ENCODE results near the gene RNASE8.
"Not testable (repeated sequence)": the region's sequence is repeated elsewhere in the genome, so short reads cannot be mapped to it uniquely, and the experiment has no call there.

Gene RNASE8

DNA sequence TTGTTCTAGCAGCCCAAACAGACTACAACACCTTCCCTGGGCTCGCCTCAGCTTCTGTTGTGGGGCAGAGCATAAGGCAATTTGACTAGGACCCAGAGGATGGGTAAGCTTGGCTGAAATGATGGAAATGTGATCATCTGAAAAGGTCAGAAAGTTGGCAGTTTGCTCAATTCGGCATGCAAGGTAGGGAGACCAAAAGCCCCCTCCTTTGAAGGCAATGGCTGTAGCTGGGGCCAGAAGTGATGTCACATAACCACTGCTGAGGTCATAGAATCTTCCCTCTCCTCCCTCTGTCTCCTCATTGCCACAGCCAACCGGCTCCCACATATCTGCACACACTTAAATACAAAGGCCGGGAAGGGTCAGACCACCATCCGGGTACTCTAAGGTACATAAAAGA is 27.7 kb upstream of the RNASE8 start, which contains the start of gene TPPP2:
TPPP2 (plus strand) TSS at position 301 of the 400 bp plus-strand sequence. CDS start 365 bp downstream, outside the sequence.
- no peak for DNase-seq (ENCODE audit: low read depth)

DNA sequence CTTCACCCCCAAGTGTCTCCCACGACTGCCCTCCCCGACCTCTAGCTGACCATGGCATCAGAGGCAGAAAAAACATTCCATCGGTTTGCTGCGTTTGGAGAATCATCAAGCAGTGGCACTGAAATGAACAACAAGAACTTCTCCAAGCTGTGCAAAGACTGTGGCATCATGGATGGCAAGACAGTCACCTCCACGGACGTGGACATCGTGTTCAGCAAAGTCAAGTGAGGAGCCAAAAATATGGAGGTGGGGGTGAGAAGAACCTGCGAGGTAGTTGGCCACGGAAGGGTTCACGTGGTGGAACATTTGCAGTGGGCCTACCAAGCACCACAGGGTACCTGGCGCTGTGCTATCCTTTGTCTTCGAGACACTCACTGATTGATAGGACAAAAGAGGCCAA is 27.1 kb upstream of the RNASE8 start:
- DNase-seq (ENCODE audit: low read depth): no peak

DNA sequence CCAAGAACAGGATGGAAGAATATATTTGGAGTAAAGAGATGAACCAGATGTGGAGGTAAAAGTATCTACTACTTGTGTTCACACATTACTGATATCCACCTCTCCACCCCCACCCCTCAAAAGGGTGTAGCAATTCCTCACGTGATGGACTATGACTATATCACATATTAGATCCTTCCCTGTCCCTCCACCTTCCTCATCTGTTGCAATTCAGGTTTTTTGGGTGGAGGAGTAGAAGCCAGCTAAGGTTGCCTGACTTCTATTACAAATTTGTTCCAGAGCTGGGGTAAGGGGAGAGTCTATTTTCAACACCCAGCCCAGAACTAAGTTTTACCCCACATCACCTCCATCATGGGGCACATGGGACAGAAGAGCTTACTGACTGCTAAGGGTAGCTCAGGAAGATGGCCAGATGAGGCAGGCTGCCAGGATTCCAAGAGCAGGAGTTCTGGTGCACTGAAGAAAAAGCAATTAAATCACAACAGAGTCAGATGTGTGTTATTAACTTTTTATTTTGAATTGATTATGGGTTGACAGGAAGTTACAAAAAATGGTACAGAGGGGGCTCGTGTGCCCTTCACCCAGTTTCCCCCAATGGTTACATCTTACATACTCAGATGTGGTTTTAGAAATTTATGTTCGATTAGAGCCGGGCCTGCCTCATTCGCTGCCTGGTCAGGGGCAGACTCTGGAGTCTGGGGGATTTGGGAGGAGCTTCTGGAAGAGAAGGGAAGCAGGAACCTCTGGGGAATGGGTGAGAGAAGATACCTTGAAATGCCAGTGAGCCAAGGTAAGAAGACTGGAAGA is 25.1 kb upstream of the RNASE8 start:
- DNase-seq (ENCODE audit: low read depth): no peak

DNA sequence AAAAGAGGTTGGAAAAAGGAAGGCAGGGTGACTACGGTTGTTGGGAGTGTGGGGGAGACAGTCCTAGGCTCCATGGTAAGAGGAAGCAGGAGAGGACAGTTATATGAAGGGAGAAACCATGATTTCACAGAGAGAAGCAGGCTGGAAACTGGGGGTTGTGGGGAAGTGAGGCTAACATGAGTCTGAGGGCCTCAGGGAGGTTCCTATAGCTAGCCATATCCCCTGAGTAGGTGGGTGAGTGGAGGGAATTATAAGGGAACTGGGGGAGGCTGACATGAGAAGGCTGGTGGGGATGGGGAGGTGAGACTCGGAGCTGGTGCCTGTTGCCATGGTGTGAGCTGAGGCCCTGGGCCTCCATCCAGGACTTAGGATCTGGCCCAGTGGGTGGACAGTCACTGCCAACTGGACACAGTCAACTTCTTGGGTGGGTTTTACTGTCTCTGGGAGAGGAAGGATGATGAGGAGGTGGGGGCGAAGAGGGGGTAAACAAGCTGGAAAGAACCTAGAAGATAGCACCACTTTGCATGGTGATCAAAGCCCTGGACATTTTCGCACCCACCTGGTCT is 24.4 kb upstream of the RNASE8 start:
- DNase-seq (ENCODE audit: low read depth): no peak

DNA sequence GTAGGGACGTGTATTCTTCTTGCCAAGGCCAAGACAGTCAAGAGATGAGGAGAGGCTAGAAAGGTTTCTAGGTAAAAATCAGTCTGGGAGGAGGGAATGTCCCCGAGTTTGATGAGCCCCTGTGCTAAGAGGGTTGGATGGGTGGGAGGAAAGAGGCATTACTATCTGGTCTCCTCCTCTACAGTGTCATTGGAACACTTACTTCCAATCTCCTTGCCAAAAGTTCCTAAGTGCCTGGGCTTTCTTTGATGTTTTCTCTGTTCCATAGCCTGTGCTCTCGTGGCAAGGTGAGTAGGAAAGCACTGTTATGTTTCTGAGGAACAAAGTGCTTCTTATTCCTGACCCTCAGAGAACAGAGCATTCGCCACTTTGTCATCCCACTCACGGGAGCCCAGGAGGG is 22.9 kb upstream of the RNASE8 start, which contains the start of gene RNASE13:
RNASE13 (minus strand) TSS at position 101 of the 400 bp plus-strand sequence. CDS start 519 bp downstream, outside the sequence.
- DNase-seq (ENCODE audit: low read depth): no peak

DNA sequence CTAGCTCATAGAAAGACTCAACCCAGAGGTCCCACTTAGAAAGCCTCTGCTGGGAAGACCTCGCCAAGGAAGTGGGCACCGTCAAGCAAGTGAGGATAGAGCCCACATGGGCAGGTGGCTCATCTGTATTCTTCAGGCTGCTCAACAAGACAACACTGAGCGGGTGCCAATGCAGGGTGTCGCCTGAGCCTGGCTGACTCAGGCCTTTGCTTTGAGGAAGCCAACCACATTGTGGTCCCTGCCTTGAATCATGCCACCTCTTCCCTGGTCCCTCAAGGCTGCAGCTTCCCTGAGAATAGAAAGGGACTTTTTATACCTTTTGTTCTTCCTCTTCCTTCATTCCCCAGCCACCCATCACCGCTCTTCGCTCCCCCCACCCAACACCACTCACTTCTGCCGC is 20.9 kb upstream of the RNASE8 start:
- no peak for DNase-seq (ENCODE audit: low read depth)

DNA sequence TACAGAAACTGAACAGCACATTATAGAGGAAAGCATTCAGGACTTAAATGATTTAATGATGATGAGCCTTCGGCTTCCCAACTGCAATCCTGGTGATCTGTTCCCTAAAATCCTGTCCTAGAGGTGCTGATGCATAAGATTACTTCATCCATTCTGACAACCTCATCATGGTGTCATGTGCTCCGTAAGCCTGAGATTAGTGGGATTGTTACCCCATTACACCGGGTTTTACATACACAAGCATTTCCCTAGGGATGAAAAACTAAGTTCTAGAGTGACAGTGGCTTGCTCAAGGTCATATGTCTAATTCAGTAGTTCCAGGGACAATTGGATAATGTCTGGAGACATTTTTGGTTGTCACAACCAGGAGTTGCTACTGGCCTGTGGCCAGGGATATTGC is 20.5 kb upstream of the RNASE8 start:
- DNase-seq (ENCODE audit: low read depth): no peak

DNA sequence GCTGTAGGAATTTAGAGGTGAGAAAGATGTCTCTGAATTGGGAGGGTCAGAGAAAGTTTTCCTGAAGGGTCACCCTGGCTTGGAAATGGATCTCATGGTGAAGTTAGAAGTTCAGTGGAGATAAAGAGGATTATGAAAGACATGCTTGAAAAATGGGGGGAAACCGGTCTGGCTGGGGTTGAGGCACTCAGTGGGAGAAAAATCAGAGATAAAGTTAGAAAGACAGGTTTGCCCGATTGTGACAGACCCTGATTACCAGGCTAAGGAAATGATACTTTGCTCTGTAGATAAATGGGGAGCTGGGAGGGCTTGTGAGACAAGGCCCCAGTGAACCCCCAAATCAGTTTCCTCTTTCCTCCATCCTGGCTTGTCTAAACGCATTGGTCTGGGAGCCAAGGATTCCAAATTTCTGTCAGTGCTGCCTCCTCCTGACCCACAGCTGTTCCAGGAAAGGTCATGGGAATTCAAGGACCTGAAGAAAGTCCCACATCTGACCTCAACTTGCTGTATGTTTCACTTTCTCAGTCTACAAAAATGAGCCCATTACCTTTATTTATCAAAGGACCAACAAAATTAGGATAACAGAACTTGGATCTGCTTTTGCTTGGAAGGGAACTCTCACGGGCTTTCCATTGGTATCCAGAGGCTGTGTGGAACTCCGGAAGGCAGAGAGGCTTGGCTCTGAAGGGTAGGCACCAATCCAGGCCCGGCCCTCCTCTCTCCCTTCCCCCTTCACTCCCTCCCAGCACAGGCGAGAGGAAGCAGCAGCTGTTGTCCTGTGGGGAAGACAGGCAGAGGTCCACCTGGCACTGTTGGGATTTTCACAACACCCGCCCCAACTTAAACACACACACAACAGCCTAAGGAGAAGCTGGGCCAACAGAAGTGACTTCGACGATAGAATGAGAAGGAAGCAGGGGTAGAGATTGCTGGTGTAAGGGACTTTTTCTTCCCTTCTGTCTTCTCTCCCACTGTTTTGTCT is 18.9 kb upstream of the RNASE8 start:
- DNase-seq (ENCODE audit: low read depth): no peak

DNA sequence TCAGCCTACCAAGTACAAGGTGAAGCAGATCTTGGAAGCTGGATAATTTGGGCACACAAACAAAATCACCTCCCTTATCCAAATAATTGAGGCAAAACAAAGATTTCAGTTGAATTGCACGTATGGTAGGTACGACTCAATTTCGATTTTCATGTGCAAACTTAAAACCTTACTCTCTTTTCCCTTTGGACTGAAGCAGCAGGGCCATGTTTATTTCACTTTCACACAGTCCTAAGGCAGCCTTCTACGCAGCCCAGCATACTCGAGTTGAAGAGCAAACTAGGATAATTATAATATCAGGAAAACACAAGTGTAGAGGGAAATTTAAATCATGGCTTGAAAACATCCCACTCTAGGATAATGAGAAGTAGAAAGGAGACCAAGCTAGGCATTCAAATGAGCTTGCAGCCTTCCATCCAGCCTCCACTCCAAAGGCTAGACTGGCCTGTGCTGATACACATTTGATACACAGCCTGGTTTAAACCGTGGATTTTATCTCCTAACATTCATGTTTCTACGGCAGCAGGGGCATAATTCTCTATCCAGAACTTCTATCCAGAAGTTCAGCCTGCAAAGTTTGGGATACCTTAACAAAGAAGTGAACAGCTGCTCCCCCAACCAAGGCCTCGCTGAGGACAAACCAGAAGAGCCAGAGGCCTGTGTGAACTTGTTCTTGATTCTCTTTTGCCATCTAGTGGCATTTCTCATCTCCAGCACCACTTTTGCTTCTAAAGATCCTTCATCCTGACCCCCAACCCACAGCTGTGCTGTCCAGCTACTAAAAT is 17.8 kb upstream of the RNASE8 start:
- no peak for DNase-seq (ENCODE audit: low read depth)

DNA sequence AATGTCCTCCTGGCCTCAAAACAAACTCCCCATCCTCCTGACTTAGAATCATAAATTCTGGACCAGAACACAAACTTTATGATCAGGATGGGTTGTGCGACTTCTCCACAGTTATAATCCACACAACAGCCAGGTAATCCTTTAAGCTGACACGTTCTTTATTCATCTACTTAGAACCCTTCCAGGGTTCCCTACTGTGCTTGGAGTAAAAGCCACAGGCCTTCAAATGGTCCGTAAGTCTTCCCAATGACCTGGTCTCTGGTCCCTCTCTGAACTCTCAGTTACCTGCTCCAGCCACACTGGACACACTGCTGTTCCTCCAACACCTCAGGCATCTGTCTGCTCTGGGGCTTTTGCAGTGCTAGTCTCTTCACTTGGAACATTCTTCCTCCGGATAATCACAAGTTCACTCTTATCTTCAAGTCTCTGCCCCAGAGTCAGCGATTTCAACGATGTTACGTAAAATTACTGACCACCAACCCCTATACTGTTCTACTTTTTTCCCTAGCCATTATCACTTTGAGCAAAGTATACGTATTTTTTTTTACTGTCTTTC is 17.2 kb upstream of the RNASE8 start:
- no peak for DNase-seq (ENCODE audit: low read depth)

DNA sequence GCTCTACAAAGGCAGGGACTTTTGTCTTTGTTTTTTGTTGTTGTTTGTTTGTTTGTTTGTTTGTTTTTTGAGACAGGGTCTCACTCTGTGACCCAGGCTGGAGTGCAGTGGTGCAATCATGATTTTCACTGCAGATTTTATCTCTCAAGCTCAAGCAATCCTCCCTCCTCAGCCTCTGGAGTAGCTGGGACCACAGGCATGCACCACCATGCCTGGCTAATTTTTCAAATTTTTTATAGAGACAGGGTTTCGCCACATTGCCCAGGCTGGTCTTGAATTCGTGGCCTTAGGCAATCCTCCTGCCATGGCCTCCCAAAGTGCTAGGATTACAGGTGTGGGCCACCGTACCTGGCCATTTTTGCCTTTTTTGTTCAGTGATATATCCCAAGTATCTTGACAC is 16.7 kb upstream of the RNASE8 start:
- not testable (repeated sequence) for DNase-seq (ENCODE audit: low read depth)

DNA sequence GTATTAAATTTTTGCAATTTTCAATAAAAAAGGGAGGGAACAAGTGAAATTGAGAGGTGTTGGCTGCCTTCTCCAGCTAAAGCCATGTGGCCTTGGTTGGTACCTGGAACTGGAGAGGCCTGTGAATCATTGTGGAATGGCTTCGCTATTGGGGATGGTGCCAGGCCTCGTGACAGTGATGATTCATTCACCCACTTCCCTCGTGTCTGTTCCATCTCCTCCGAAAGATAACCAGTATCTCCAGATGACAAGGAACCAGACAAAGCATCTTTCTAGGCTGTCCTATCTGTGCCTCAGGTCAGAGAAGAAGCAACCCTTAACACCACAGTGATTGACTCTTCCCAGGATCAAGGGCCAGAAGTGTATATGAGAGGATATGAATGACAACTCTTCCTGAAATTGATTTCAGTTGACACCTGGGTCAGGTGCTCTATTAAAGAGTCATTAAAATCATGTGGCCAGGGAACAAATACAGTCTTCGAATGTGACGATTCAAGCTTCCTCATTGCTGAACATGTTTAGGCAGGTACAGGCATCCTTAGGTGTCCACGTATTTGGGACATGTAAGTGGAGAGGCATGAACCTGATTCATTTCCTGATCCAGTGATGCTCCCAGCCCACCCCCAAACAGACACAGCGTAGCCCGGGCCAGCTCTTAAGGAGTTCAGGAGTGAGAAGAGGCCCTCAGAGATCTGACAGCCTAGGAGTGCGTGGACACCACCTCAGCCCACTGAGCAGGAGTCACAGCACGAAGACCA is 15.8 kb upstream of the RNASE8 start, which contains the start of gene RNASE7:
RNASE7 (plus strand) TSS at position 687 of the 758 bp plus-strand sequence. CDS start 631 bp downstream, outside the sequence.
- DNase-seq (ENCODE audit: low read depth): no peak

DNA sequence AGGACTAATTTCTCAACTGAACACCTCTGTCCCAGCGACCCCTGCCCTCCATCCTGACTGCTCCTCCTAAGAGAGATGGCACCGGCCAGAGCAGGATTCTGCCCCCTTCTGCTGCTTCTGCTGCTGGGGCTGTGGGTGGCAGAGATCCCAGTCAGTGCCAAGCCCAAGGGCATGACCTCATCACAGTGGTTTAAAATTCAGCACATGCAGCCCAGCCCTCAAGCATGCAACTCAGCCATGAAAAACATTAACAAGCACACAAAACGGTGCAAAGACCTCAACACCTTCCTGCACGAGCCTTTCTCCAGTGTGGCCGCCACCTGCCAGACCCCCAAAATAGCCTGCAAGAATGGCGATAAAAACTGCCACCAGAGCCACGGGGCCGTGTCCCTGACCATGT is 14.7 kb upstream of the RNASE8 start:
- DNase-seq (ENCODE audit: low read depth): no peak

DNA sequence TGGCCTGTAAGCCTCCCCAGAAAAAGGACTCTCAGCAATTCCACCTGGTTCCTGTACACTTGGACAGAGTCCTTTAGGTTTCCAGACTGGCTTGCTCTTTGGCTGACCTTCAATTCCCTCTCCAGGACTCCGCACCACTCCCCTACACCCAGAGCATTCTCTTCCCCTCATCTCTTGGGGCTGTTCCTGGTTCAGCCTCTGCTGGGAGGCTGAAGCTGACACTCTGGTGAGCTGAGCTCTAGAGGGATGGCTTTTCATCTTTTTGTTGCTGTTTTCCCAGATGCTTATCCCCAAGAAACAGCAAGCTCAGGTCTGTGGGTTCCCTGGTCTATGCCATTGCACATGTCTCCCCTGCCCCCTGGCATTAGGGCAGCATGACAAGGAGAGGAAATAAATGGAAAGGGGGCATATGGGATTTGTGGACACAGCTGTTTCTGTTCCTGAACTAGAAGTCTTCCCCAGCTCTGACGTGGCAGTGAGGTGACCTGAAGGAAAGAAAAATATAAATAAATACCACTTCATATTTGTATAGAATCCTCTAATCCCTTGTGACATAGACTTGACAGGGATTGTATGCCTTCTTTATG is 14.1 kb upstream of the RNASE8 start:
- no peak for DNase-seq (ENCODE audit: low read depth)

DNA sequence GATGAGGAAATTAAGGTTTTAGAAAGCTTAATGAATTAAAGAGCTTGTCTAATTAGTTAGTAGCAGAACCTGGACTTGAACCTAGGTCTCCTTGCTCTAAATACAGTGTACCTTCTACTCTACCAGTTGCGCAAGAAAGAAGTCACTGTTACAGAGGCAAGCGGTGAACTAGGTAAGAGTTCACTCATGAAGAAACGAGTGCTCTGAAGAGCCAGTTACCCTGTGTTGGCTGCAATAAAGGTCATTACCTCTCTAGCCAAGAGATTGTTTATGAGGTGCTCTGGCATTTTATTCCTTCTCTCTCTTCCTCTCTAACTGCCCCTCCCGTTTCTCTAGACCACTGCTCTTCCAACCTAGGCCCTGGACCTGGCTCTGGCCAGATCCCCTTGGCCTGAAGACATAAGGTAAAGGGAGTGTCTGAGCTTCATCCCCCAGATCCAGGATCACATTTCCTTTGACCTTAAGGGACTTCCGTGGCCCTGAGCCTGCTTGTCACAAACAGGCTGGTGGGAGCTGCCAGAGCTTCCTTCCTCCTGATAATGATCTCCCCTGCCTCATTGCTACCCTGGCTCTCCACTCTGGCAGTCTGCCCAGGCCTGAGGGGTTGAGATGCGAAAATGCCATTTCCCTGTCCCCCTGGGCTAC is 13.5 kb upstream of the RNASE8 start:
- no peak for DNase-seq (ENCODE audit: low read depth)

DNA sequence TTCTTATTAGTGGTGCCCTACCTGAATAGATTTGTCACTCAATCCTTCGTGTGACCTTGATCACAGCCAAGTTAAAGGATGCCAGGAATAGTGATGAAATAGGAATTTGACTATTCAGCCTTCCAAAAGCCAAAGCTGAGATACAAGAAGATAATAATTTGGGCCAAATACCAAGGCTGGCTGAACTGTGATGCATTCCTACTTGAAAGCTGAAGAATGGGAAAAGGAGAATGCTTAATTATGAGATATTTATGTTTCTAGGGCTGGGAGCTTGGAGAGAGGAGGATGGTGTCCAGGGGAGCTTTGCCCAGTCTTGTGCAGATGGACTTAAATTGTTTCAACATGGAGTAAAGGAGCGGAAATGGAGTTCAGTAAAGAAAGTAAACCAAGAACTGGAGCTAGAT is 10.2 kb upstream of the RNASE8 start:
- DNase-seq (ENCODE audit: low read depth): no peak

DNA sequence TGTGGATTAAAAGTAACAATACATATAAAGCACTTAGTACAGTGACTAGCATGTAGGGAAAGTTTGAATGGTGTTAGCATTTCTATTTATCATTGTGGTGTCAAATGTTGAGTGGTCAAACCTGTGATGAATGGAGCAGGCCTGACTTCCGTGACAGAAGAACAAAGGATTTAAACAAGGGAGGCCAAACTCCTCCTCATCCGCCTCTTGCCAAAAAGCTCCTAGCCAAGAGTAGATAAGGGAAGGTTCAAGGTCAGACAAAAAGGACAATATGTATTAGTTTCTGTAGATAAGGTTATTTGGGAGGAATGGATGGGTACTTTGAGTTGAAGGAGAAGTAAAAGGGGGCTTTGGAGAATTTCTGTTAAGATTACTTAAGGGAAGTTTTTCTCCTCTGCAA is 9.0 kb upstream of the RNASE8 start:
- no peak for DNase-seq (ENCODE audit: low read depth)

DNA sequence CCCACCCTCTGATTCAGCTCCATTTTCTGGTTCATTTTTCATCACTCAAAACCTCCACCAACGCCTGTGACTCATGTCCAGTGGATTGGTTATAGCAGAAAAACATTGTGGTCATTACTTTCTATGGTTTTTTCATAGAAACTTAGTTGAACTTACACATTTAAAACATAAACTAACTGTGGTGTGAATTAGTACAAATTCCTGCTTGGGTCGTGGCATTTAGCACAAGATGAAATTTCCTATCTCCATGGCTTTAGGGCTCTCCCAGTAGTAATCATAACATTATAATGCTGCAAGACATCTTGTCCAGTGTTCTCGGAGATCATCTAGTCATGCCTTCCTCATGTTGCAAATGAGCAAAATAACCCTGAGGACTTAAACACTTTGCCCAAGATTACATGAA is 8.3 kb upstream of the RNASE8 start:
- DNase-seq (ENCODE audit: low read depth): no peak

DNA sequence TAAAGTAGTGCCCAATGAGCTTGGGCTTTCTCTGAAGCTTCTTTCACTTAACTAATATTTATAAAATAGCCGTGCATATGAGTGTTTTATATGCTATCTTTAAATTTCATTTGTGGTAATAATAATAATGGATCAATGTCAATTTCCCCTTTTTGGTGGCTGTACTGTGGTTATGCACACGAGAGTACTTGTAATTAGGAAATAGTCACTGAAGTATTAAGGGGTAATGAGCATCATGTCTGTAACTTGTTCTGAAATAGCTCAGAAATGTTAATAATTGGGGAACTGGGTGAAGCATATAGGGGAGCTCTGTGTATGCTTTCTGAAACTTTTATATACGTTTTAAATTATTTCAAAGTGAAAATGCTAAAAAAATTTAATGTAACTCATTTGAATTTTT is 7.0 kb upstream of the RNASE8 start:
- DNase-seq (ENCODE audit: low read depth): no peak
